Measurements from ENCODE around the gene PRRC2B.

Gene PRRC2B

DNA sequence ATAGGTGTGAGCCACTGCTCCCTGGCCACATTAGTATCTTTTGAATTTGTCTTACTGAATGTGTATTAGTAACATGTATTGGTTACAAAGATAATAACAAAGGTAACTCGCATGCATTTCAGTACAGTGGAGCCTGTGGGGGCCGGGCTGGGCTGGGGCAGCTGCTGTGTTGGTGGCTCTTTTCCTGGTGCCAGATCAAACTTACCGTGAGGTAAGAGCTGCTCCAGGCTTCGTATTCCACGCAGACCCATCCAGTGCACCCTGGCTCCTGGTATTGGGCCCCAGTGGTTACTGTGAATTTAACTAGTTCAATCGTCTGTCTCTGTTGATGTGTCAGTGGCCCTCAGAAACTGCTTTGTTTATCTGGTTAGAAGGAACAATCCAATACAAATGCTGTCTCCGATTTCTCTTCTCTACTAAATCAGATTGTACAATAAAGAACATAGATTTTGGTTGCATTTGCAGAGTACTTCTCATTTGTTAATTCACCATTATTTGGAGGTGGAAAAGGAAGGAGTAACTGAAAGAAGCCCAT, 15.6 kb downstream of the PRRC2B start:
- no peak for DNase-seq (ENCODE audit: low read depth)

DNA sequence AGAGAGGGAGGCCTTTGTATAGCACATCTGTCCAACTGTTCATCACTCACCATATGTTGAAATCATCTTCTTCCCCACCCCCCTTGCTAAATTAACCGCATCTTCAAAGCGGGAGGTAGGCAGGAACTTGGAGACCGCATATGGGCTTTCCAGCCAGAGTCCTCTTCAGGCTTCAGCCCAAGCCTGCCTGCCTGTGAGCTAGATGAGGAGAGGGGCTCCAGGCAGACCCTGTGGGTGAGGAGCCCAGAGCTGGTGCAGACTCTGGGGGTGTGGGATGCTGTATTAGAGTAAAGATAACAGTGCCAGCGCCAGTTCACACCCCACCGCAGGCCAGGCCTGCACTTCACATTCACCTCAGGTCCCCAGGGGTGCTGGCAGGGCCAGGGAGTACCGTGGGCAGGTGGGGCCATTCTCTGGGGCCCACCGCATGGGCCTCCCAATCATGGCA, 16.2 kb downstream of the PRRC2B start:
- no peak for DNase-seq (ENCODE audit: low read depth)

DNA sequence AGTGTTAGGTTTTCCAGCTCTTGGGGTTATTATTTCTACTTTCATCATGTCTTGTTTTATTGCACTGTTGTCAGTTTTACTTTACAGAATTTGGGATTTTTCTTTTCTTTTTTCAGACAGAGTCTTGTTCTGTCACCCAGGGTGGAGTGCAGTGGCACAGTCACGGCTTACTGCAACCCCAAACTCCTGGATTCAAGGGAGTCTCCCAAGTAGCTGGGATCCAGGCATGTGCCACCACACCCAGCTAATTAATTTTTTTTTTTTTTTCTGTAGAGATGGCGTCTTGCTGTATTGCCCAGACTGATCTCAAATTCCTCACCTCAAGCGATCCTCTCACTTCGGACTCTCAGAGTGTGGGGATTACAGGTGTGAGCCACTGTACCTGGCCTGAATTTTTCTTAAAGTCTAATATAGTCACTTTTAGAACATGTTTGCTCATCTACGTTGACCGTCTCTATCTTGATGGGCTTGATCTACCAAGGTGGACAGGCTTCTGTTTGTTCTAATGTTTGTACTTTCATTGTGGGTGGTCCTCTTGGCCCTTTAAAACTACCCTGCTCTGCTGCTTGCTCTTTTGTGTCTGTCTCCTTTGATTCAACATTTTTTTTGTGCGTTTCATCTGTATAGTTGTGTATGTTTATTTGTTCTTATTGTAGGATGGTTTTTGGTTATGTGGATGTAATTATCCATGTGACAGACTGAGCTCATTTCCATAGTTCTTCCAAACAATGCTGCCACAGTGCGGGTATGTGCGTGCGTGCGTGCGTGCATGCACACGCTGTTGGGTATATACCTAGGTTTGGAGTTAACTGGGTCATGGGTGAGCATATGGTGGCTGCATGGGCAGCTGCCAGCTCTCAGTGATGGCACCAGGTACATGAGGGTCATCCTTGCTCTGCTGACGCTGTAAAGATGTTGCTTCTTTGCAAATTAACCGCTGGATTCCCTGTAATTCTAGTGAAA, 18.1 kb downstream of the PRRC2B start:
- no peak for DNase-seq (ENCODE audit: low read depth)

DNA sequence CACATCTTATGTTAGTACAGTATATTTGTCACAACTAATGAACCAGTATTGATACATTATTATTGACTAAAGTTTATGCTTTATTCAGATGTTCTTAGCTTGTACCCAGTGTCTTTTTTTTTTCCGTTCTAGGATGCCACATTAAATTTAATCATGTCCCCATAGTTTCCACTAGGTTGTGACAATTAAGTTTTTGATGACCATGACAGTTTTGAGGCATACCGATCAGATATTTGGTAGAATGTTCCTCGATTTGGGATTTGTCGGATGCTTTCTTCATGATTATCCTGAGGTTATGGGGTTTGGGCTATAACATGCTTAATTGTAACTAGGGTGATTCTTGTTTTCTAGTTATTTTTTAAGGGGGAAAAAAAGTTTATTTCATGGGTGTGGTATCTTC, 22.6 kb downstream of the PRRC2B start:
- DNase-seq (ENCODE audit: low read depth), result no peak

DNA sequence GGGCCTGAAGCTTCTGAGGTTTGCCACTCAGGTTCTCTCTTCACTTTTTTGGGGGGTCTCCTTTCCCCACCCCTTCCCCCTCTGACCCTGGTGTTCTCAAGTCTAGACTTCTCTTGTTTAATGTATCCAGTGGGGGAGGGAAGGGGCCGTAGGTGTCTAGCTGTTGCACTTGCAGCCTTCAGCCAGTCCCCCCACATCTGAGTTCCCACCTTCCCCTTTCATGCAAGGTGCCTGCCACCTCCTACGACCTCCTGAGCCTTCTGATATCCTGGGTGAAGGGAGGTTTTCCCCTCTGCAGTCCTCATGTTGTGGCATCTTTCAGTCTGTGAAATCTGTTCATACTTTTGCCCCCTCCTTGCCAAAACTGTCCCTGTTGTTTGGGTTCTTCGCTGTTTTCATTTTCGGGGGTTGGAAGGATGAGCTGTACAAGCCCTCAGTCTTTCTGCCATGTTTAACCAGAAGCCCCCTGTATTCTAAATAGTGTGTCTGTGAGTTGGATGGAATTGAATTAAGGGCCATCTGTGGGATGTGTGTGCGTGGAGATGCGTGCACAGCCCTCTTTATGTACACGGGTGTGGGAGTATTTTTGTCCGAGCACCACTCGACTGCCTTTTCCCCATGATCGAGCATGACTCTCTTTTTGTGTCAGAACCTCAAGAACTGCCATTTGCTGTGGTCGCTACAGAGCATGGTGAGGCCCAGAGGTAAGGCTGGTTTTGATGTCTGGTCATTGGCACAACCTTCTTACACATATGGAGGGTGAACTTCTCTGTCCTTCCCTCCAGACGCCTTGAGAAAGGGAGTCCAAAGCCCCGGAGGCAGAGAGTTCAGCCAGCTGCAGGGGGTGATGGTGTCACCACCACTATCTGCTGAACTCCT, 23.6 kb downstream of the PRRC2B start:
- DNase-seq (ENCODE audit: low read depth), result no peak

DNA sequence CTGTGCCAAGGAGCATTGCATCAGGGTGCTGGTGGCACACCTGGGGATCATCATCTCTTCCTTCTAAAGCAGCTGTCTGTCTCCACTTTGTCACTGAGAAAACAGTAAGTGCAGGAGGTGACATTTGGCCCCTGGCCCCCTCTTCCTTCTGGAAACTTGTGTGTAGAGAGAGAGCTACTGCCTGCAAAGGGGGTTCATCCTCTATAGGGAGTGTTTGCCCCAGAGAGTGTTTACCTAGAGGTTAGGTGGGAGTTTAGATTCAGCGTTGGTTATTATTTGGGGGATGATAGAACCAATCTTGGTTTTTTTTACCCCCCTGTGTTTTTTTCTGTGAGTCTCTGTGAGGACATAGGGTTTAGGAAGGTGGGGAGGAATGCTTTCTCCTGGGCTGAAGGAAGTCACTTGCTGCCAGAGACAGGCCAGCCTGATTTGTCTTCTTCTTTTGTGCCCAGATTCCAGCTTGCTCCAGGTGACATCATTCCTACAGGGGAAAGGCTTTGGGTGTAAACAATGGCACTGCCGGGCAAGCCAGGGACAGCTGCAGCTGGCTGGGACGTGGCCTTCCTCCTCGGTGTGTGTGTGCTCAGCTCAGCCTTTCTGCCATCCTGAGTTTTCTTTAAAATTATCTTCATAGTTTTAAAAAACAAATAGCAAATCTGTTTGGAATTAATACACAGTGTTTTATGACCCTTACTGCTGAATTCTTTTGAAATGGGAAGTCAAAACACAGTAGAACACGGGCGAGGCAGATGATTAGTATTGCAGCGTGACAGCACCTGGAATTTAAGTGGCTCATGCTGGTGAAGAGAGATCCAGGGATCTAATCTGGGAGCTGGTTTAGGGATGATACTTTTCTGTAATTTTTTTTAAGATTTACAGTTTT, 24.5 kb downstream of the PRRC2B start:
- DNase-seq (ENCODE audit: low read depth), result no peak

DNA sequence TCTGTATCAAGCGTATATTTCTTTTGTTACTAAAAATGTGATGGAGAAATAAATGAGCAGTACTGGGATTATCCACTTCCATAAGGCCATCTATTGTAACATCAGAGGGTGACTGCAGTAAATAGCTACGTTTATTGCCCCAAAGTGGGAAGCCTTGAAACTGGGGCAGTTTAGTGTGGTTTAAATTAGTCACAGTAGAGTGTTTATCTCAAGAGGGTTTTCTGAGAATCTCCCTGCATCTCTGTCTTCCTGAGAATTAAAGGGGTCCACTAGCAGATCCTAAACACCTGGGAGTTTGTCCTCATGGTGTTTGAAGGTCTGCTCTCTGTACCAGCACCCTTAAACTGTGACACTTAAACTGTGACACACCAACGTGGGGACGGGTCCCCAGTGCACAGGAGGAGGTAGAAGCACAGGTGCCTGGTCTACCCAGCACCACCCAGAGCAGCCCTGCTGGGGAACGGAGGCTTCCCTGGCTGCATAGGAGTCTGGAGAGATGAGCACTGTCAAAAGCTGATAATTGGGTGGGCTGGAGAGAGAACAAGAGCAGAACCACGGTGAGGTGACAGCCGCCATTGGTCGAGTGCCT, 25.2 kb downstream of the PRRC2B start:
- no peak for DNase-seq (ENCODE audit: low read depth)

DNA sequence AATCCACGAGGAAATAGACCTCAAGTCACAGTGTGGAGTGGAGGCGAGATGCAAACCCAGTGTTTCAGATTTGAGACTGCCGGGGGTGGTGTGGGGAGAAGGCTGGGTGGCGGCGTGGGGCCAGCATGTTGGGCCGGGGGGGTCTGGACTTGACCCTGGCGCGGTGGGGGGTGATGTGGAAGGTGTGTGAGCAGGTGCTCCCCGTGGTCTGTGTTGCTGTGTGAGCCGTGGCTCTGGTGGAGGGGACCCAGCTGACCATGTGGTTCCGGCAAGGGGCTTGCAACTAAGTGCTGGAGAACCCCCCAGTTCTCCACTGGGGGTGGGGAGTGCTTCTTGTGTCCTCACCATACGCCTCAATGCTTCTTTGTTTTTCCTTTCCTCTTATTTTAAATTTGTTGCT, 25.8 kb downstream of the PRRC2B start:
- DNase-seq (ENCODE audit: low read depth), result no peak

DNA sequence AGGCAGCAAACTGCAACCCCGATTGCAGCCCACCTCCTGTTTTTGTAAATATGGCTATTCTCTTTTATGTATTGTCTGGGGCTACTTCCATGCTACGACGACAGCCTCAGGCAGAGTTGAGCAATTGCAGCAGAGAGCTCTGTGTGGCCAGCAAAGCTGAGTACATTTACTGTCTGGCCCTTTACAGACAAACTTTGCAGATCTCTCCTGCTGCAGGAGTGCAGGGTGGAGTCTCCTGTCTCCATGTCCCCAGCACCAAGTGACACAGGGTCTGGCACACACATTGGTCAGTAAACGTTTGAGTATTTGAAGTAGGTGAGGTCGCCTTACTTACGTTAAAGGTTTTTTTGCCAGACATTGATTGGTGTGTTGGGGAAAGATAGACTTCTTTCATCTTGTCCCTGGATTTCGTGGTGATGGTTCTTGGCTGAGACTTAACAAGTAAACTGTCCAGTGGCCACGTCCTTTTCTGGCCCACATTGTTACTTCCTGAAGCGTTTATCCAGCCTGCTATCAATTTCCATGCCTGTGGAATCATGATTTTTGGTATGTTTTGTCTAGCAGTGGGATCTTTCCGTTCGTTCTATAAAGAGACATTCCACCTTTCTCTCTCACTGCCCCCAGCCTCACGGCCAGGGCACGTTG, 27.2 kb downstream of the PRRC2B start:
- no peak for DNase-seq (ENCODE audit: low read depth)

DNA sequence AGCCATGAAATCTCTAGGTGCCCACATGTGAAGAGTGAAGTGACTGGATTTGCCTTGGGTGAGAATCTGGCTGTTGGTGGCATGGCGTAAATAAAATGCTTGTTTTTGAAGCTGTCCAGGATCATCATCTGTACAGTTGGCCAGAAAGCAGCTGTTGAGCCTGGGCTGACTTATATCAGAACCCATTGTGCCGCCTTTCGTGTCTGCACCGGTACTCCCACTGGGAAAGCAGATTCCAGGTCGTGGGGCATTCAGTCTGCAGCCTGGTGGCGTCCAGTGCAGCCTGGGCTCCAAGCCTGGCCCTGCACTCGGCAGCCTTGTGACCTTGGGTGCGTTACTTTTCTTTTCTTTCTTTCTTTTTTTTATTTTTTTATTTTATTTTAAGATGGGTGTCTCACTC, 27.8 kb downstream of the PRRC2B start:
- DNase-seq (ENCODE audit: low read depth), result no peak

DNA sequence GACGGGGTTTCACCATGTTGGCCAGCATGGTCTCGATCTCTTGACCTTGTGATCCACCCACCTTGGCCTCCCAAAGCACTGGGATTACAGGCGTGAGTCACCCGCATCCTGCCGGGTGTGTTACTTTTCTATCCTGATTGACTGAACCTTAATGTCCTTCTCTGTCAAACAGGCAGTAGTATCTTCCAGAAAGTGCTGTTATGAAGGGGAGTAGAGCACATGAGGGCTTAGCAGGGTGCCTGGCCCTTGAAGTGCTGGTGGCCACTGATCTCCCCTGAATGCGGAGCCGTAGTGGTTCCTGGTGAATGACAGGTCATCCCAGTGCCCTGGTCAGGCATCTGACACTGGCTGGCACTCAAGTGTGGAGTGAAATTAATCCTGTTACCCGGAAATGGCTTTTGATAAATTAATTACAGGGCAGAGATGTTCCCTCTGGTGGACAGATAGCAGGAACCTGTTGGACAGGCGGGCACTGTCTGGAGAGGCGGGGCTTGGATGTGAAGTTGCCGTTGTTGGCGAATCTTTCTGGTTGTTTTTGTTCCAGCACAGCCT, 28.4 kb downstream of the PRRC2B start:
- no peak for DNase-seq (ENCODE audit: low read depth)

DNA sequence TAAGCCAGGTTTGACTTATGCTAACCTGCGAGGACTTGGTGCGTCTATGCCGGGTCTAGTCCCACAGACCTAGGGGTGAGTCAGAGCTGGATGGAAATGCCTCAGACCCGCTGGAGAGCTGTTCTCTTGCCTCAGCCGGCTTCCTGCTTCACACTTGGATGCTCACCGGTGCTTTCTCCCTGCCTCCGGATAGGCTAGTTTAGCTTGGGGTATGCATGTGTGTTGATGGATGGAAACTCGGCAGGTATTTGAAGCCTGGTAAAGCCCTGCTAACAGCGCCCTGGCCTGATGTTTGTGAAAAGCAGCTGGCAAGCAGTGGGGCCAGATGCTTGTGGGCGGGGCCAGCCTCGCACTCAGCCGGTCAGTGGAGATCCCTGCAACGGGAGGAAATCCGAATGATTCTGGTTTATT, 29.3 kb downstream of the PRRC2B start:
- no peak for DNase-seq (ENCODE audit: low read depth)

DNA sequence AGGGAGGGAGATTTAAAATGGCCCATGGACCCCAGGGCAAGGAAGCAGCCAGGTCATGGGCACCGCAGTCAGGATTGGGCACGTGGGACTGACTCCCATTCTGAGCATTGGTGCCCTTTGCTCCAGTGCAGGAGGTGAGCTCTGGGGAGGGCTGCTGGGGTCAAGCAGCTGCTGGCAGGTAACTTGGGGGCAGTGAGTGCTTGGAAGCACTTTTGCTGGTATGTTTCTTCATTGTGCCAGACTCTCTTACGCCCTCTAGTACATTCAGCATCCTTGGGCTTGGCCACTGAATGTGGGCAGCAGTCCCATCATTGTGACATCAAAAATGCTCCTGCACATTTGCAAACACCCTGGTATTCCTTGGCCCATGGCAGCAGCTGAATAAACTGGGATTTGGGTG, 32.7 kb downstream of the PRRC2B start:
- no peak for DNase-seq (ENCODE audit: low read depth)

DNA sequence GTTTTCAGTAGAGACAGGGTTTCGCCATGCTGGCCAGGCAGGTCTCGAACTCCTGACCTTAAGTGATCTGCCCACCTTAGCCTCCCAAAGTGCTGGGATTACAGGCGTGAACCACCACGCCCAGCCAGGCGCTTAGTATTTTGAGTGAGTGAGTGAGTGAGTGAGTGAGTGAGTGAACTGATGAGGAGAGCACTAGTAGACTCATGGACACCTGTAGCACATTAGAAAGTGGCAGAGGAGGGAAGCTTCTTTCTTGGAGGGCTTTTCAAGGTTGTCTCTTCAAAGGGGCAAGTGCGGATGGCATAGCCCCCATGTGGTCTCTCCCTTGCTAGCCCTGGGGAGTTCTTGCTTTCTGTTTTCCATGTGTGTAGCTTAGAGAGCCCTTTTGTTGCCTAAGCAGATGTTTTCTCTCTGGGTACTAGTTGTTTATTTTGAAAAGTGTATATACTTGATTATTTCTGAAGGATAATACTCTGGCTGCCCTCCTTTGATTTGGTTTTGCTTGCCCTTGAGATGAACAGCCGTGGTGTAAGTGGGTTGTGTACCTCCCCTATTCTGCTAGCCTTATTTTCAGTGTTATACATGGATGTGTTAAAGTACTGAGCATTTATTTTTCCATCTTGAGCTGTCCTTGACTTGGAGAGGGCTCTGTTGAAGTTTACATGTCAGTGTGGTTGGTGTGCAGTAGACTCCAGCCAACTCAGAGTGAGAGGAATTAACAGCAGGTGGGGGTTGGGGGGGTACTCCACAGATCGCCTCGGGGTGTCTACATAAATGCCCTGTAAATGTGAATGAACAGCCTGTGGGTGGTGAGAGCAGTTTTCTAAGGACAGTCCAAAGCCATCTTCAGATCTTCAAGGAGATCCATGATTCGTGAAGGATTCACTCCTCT, 35.5 kb downstream of the PRRC2B start:
- DNase-seq (ENCODE audit: low read depth), result no peak

DNA sequence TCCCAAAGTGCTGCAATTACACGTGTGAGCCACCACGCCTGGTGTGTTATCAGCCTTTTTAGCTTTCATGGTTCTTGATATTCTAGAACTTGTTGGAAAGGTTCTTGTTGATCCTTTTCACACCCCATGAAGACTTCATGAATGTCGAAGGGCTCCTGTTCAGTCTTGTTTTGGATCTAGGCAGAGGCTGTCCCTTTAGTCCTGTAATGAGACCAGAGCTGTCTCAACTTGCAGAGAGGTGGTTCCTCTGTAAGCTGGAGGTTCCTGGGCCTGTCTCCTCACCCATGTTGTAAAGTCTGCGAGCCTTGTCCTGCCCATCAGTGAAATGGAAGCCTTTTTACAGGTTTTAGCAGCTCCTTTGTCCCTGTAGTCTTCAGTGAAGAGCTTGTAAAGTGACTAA, 38.2 kb downstream of the PRRC2B start:
- no peak for DNase-seq (ENCODE audit: low read depth)

DNA sequence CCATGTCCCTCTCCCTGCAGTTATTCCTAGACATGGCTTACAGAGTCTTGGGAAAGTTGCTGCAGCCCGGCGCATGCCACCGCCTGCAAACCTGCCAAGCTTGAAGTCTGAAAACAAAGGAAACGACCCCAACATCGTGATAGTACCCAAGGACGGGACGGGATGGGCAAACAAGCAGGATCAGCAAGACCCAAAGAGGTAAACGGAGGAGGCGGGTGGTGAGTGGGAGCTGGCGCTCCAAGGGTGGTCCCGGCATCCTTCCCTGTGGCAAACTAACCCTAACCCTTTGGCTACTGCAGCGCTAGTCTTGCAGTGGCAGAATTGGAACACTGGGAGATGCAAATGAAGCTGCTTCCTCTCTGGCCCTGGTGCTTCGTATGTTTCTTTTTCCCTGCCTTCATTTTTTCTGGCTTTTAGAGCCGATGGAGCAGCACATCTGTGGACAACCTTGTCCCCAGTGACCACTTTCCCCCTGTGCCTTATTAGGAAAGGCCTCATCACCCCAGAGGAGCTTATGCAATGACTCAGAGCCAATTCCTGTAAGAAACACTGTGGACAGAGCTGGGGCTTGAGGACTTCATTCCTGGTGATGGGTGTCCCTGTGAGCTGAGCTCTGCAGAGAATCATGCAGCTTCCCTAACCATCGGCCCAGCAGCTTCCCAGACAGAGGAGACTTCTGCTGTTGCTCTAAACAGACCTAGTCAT, 38.9 kb downstream of the PRRC2B start:
- DNase-seq (ENCODE audit: low read depth), result no peak

DNA sequence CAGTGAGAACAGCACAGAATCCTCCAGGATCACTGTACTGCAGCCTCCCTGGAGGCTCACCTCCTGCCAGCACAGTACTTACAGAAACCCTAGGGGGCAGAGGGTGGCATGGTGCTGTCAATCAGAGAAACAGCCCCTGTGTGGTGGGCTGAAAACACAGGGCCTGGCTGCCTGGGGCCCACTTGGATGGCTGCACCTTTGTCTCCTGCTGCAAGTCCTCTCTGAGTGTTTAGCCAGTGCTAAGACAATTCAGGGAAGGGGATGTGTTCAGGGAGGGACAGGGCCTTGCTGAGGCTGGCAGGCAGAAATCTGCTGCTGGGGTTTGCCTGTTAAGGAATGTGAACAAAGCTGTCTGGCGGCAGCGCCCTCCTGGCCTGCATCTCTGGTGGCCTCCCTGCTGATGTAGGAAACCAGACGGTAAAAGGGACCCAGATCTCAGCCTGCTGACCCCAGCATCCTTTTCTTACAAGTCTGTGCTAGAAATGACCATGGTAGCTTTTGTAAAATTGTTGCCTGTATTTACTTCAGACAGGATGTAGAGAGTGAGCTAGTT, 39.5 kb downstream of the PRRC2B start:
- DNase-seq (ENCODE audit: low read depth), result no peak

DNA sequence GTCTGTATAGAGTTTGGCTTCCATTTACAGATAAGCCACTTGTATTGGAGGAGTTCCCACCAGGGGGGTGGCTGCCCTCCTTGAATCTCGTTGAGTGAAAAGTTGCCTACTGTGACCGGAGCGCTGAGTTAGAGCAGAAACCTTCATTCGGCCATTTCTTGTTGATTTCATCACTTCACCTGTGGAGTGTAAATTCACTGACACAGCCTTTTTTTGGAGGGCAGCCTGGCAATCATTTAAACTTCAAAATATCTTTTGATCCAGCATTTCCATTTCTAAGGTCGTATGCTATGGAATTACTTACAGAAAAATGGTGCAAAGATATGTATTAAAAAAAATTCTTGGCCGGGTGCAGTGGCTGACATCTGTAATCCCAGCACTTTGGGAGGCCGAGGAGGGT, 40.8 kb downstream of the PRRC2B start:
- no peak for DNase-seq (ENCODE audit: low read depth)

All from stimulated activated CD4-positive, alpha-beta T cell treated with anti-CD3 and anti-CD28 coated beads, Interleukin-2, amount 100 ng/mL, for 4 hours (primary cell).